PC-3 (cell line): ENCODE measurements around the gene LDLRAD1. TPM values are rescaled to one million over a fixed set of nuclear protein-coding genes. Genes with fewer than 3 reads are reported as not detected.

Experiments used
- ATAC-seq: fragments of 200-7000 bp; cut with Tn5 transposase; 2 replicates; pipeline ENCODE4 v1.9.1; 2020; ENCODE audit warnings: mild to moderate bottlenecking, moderate library complexity
- Bru-seq: library from RNA; stranded (reverse); fragments of 400-500 nt; gene quantifications from one replicate; lab custom pipeline; 2021; lab: Mats Ljungman, UMichigan
- BruChase-seq, 2 experiments: library from RNA; stranded (reverse); fragments of 400-500 nt; gene quantifications; one replicate each; lab custom pipeline; 2021; lab: Mats Ljungman, UMichigan
- BruUV-seq: library from RNA; stranded (reverse); fragments of 400-500 nt; replicated peaks from 2 replicates; lab custom pipeline; 2021; lab: Mats Ljungman, UMichigan
- CTCF ChIA-PET: fragments of 300-600 bp; sonication (Branson Sonifier 250); formaldehyde crosslinking; loops from one replicate; lab custom pipeline; 2022; ENCODE audit warnings: antibody characterized with exemption; lab: Charles Lee
- POLR2A ChIA-PET: fragments of 300-600 bp; sonication (Branson Sonifier 250); formaldehyde crosslinking; loops from one replicate; lab custom pipeline; 2022; ENCODE audit warnings: antibody characterized with exemption; ENCODE audit not compliant: unreplicated experiment; lab: Charles Lee
- DNase-seq: peaks from one replicate; pipeline ENCODE4 v3.0.0-alpha.2; 2015
- H2AFZ ChIP-seq: fragments of 300-600 bp; sonication (generic); 2 replicates; pipeline ENCODE4 v1.6.0; 2016; ENCODE audit warnings: antibody characterized with exemption, low read length
- H3F3A ChIP-seq: fragments of 300-600 bp; sonication (generic); one replicate; pipeline ENCODE4 v1.6.0; 2017; ENCODE audit warnings: antibody characterized with exemption, low read length, control low read depth, mild to moderate bottlenecking; ENCODE audit not compliant: unreplicated experiment
- H3K27ac ChIP-seq: fragments of 300-600 bp; sonication (generic); 2 replicates; pipeline ENCODE4 v1.5.1; 2016; ENCODE audit warnings: mild to moderate bottlenecking, low read length
- H3K27me3 ChIP-seq: fragments of 300-600 bp; sonication (generic); 2 replicates; pipeline ENCODE4 v1.6.1; 2016; ENCODE audit warnings: low read length, mixed read lengths
- H3K36me3 ChIP-seq: fragments of 300-600 bp; sonication (generic); 2 replicates; pipeline ENCODE4 v1.6.1; 2016; ENCODE audit warnings: low read depth, mixed run types, low read length, mixed read lengths
- H3K4me1 ChIP-seq: fragments of 300-600 bp; sonication (generic); 2 replicates; pipeline ENCODE4 v1.5.1; 2016; ENCODE audit warnings: low read length; ENCODE audit not compliant: insufficient read depth
- H3K4me2 ChIP-seq: fragments of 300-600 bp; sonication (generic); 2 replicates; pipeline ENCODE4 v1.6.0; 2016; ENCODE audit warnings: low read length
- H3K4me3 ChIP-seq: fragments of 300-600 bp; sonication (generic); 2 replicates; pipeline ENCODE4 v1.5.1; 2016; ENCODE audit warnings: mild to moderate bottlenecking, low read length, mixed read lengths
- H3K79me2 ChIP-seq: fragments of 300-600 bp; sonication (generic); 2 replicates; pipeline ENCODE4 v1.6.1; 2017; ENCODE audit warnings: low read length, mixed read lengths
- H3K9ac ChIP-seq: fragments of 300-600 bp; sonication (generic); 2 replicates; pipeline ENCODE4 v1.6.0; 2016; ENCODE audit warnings: mild to moderate bottlenecking, low read length
- H3K9me2 ChIP-seq: fragments of 300-600 bp; sonication (generic); replicated peaks from 2 replicates; pipeline ENCODE4 v1.6.1; 2016; ENCODE audit warnings: mixed run types, low read length, mixed read lengths
- H3K9me3 ChIP-seq: fragments of 300-600 bp; sonication (generic); 2 replicates; pipeline ENCODE4 v1.6.1; 2016; ENCODE audit warnings: low read length, mixed read lengths
- H4K20me1 ChIP-seq: fragments of 300-600 bp; sonication (generic); 2 replicates; pipeline ENCODE4 v1.6.1; 2016; ENCODE audit warnings: low read length, mixed read lengths
- CTCF ChIP-seq: fragments of 300-600 bp; sonication (generic); conservative IDR thresholded peaks from 2 replicates; pipeline ENCODE4 v1.5.1; 2017; ENCODE audit warnings: antibody characterized with exemption, low read depth, mild to moderate bottlenecking, low read length
- EZH2 ChIP-seq: fragments of 300-600 bp; sonication (generic); IDR thresholded peaks from one replicate; pipeline ENCODE4 v1.6.1; 2017; ENCODE audit warnings: antibody characterized with exemption, mild to moderate bottlenecking, low read length; ENCODE audit not compliant: unreplicated experiment
- EZH2phosphoT487 ChIP-seq: fragments of 300-600 bp; sonication (generic); IDR thresholded peaks from 2 replicates; pipeline ENCODE4 v1.6.1; 2018; ENCODE audit warnings: mild to moderate bottlenecking, antibody characterized with exemption, low read length, borderline replicate concordance
- intact Hi-C: fragments of 100-400 bp; cut with micrococcal nuclease; formaldehyde crosslinking; loops from 2 replicates; pipeline ENCODE4 v1.9.0; 2023
- long read RNA-seq: library from polyadenylated mRNA; unstranded; transcript quantifications from one replicate; pipeline ENCODE4 v2.0.0, GENCODE V29; 2021; ENCODE audit not compliant: unreplicated experiment
- total RNA-seq: library from RNA; depleted of rRNA; stranded (reverse); fragments of >200 nt; gene quantifications from 2 replicates; pipeline ENCODE4 v1.2.3, GENCODE V29; 2014; rRNA removed

Gene LDLRAD1
- total RNA-seq (not detected in 2 replicates), Bru-seq, nascent RNA (percentile 1 among the genes with signal in this experiment), BruChase-seq, experiment 1, labeled RNA remaining after a 6-hour chase (percentile 16 among the genes with signal in this experiment), BruChase-seq, experiment 2, labeled RNA remaining after a 2-hour chase (percentile 18 among the genes with signal in this experiment)
- long read RNA-seq, result 0 reads

- Histone ChIP-seq H3K4me2 (no peak within 1 kb of the TSS), H3K27me3 (no peaks in the 10 kb centered on the region), H3K9me2 (no peaks in the 10 kb centered on the region), H3K36me3 (no peaks in the 10 kb centered on the region), H3K9me3 (no peaks in the 10 kb centered on the region), H3K9ac (no peak within 1 kb of the TSS), H3F3A (no peaks in the 10 kb centered on the region), H3K4me3 (no peak within 1 kb of the TSS), H3K4me1 (peaks cover 10% of the 10 kb centered on the region), H2AFZ (no peak within 1 kb of the TSS), H3K27ac (no peak within 1 kb of the TSS), H3K79me2 (no peaks in the 10 kb centered on the region), H4K20me1 (no peaks in the 10 kb centered on the region)
- no peak for ATAC-seq
- CTCF ChIA-PET, result no interaction called here
- DNase-seq, result no peak
- no TSS peak for BruUV-seq
- intact Hi-C loops, result loop anchor here (2.0 kb wide), 1 partner anchor 35 kb away; the partner anchor contains the start of genes TCEANC2 and TMEM59
- POLR2A ChIA-PET, result interaction anchor here (0.5 kb wide), 1 partner anchor 838 kb away, joined by 9 read pairs; no protein-coding TSS in a partner anchor
- TF ChIP-seq CTCF (no peak), EZH2phosphoT487 (no peak)
Measured at GRCh38 chr1:54017979-54018378, at the start of gene LDLRAD1. Gene LDLRAD1 (minus strand): TSS chr1:54018186. CDS start chr1:54018112, 74 bp downstream.

- POLR2A ChIA-PET, result no interaction called here
- intact Hi-C loops, result no loop called here
Measured at GRCh38 chr1:54064299-54064698, 46.3 kb upstream of the LDLRAD1 start.

More at GRCh38 chr1:54064299-54064698, 46.3 kb upstream of the LDLRAD1 start:
- H3K79me2 ChIP-seq, result no peaks in the 10 kb centered on the region
- no peaks in the 10 kb centered on the region for H3K9me2 ChIP-seq
- TF ChIP-seq CTCF, result no peak
- TF ChIP-seq EZH2, result no peak
- no peak for TF ChIP-seq EZH2phosphoT487
- H3K4me1 ChIP-seq, result no peaks in the 10 kb centered on the region
- no TSS peak for BruUV-seq
- H3K4me2 ChIP-seq, result no peak overlapping the region
- DNase-seq, result no peak
- no peak overlapping the region for H3K27ac ChIP-seq
- CTCF ChIA-PET, result no interaction called here
- no peaks in the 10 kb centered on the region for H4K20me1 ChIP-seq
- H3K4me3 ChIP-seq, result no peak overlapping the region
- ATAC-seq, result no peak
- no peak overlapping the region for H2AFZ ChIP-seq
- H3F3A ChIP-seq, result no peaks in the 10 kb centered on the region
- H3K36me3 ChIP-seq, result no peaks in the 10 kb centered on the region
- no peaks in the 10 kb centered on the region for H3K27me3 ChIP-seq
- no peaks in the 10 kb centered on the region for H3K9me3 ChIP-seq
- no peak overlapping the region for H3K9ac ChIP-seq
